Naive B cell (primary cell): Measurements from ENCODE around the gene SMARCC2. TPM values are rescaled to one million over a fixed set of nuclear protein-coding genes. Genes with fewer than 3 reads are reported as not detected.

Experiments used
- ATAC-seq, 2 donors: fragments of 150-1000 bp; cut with Tn5 transposase; 2 replicates each; pipeline ENCODE4 v1.10.0; 2021; ENCODE audit warnings: low read depth in 2 of 2, mild to moderate bottlenecking in 2 of 2, moderate library complexity in 2 of 2
- DNase-seq: peaks from one replicate; pipeline ENCODE4 v3.0.0; 2022
- H3K27ac Mint-ChIP-seq, 6 donors: one replicate each; pipeline ENCODE4 v1.8.0; 2020 to 2022; ENCODE audit warnings: mild to moderate bottlenecking in 6 of 6, mixed read lengths in 6 of 6, moderate library complexity in 5 of 6, inconsistent platforms in 2 of 6
- H3K27me3 Mint-ChIP-seq, 3 donors: one replicate each; pipeline ENCODE4 v1.8.0; 2021 to 2022; ENCODE audit warnings: mixed read lengths in 3 of 3, mild to moderate bottlenecking in 1 of 3
- H3K36me3 Mint-ChIP-seq, 2 donors: one replicate each; pipeline ENCODE4 v1.8.0; 2020 to 2022; ENCODE audit warnings: mixed read lengths in 2 of 2, inconsistent platforms in 1 of 2, mild to moderate bottlenecking in 1 of 2
- H3K4me1 Mint-ChIP-seq, 3 donors: one replicate each; pipeline ENCODE4 v1.8.0; 2020 to 2022; ENCODE audit warnings: mixed read lengths in 3 of 3, inconsistent platforms in 1 of 3, mild to moderate bottlenecking in 1 of 3, moderate library complexity in 1 of 3
- H3K4me3 Mint-ChIP-seq, 8 donors: one replicate each; pipeline ENCODE4 v1.8.0; 2020 to 2022; ENCODE audit warnings: mild to moderate bottlenecking in 8 of 8, mixed read lengths in 8 of 8, moderate library complexity in 8 of 8, inconsistent platforms in 2 of 8
- H3K9me3 Mint-ChIP-seq, 7 donors: one replicate each; pipeline ENCODE4 v1.8.0; 2020 to 2022; ENCODE audit warnings: mixed read lengths in 7 of 7, mild to moderate bottlenecking in 5 of 7, inconsistent platforms in 2 of 7, moderate library complexity in 1 of 7
- polyA plus RNA-seq, 6 donors: library from polyadenylated mRNA; unstranded; fragments of 300-500 nt; fragmentation: Illumina TruSeq; gene quantifications; one replicate each; pipeline ENCODE4 v1.2.3, GENCODE V29; 2021; ENCODE audit warnings: low read depth in 6 of 6

Gene SMARCC2
- polyA plus RNA-seq, 6 donors from 2014 or later, result 33.3 to 112 (median 64.8) TPM

DNA sequence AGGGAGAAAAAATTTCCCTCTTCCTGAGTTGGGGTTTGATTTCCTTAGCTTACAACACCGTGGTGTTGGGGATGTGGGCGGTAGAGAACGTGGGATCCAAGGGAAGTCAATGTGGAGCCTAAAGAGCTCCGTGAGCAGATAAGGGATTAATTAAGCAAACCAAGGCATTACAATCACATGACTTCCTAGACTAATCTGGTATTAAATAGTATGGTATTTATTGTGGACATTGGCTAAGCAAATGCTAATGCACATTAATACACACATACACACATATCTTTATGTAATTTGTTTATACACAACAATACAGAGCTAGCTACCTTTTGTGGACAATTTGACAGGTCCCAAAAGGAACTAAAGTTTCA, 33.2 kb upstream of the SMARCC2 start:
- Mint-ChIP-seq H3K27me3 (no peaks in the 10 kb centered on the region), H3K36me3 (no peaks in the 10 kb centered on the region), H3K9me3 (no peaks in the 10 kb centered on the region), H3K27ac (peak overlapping the region; percentile 100), H3K4me1 (peaks cover 37 to 65% (median 46%) of the 10 kb centered on the region in 3 donors), H3K4me3 (peak overlapping the region; percentile 97 to 100 (median 99))
- DNase-seq (no peak), ATAC-seq (no peak)

DNA sequence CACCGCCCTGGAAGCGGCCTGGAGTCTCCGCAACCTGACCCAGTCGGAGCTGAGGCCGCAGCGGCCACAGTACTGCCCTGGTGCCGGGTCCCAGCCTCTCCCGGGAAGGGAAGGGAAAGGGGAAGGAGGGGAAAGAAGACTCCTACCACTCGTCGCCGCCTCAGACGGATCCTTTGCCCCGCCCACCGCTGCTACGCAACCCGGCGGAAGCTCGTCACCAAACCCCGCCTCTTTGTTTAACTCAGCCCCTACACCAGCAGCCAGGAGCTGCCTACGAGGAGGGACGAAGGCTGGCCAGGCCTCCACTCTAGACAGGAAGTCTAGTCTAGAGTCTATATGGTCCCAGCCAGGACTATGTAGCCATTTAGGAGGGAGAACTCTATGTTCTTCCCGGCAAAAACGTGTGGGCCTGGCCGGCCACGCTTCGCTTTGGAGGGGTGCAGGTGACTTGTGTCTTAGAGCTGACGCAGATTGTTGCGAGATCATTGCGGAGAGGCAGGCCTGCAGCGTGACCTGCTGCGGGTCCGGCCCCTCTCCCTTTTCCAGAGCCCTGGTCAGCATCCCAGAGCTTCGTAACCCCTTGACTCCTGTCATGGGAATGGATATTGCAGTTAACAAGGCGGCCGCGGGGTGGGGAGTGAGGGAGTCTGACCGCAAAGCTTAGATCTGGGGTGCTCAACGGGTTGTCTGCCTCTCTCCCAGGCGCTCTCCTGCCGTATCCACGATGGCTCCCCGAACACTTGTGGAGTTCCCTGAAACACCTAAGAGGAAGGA, 32.7 kb upstream of the SMARCC2 start, which contains the start of gene RNF41:
Gene RNF41, minus strand, starts transcription at position 166 of the 774 bp plus-strand sequence. CDS start 7,875 bp downstream, outside the sequence.
- no peaks in the 10 kb centered on the region for H3K9me3 Mint-ChIP-seq
- peak; percentile 93 for DNase-seq
- no peaks in the 10 kb centered on the region for H3K27me3 Mint-ChIP-seq
- no peaks in the 10 kb centered on the region for H3K36me3 Mint-ChIP-seq
- H3K4me1 Mint-ChIP-seq, result peaks cover 37 to 65% (median 46%) of the 10 kb centered on the region in 3 donors
- H3K4me3 Mint-ChIP-seq, result peak within 1 kb of the TSS; percentile 97 to 100 (median 99)
- H3K27ac Mint-ChIP-seq, result peak within 1 kb of the TSS; percentile 100
- peak; percentile 73 to 78 for ATAC-seq

DNA sequence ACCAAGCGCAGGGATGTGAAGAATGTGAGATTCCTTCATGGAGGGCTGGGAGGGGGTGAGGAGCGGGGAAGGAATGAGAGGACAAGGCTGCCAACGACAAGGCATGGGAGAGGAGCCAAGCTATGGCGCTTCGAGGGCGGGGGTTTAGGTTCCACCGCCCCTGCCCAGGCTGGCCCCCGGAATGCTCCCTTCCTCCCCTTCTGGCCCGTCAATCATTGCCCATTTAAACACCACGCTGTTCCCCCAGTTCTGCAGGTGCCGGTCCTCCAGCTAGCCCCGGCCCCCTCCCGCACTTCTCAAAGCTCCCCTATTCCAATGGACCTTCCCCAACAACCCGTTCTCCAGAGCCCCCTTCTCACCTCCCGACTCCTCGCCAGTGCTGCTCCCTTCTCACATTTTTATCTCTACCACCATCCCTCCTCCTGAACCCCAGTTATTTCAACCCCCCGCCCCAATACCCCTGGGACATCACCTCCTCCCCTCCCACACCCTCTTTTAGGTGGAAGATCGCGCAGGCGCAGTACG, 32.0 kb upstream of the SMARCC2 start:
- Mint-ChIP-seq H3K27ac (peak overlapping the region; percentile 100), H3K9me3 (no peaks in the 10 kb centered on the region), H3K27me3 (no peaks in the 10 kb centered on the region), H3K36me3 (peaks cover 4 to 6% of the 10 kb centered on the region in 2 donors), H3K4me3 (peak overlapping the region; percentile 97 to 100 (median 99)), H3K4me1 (peaks cover 42 to 71% (median 52%) of the 10 kb centered on the region in 3 donors)
- no peak for DNase-seq
- peak; percentile 9 to 14 for ATAC-seq

DNA sequence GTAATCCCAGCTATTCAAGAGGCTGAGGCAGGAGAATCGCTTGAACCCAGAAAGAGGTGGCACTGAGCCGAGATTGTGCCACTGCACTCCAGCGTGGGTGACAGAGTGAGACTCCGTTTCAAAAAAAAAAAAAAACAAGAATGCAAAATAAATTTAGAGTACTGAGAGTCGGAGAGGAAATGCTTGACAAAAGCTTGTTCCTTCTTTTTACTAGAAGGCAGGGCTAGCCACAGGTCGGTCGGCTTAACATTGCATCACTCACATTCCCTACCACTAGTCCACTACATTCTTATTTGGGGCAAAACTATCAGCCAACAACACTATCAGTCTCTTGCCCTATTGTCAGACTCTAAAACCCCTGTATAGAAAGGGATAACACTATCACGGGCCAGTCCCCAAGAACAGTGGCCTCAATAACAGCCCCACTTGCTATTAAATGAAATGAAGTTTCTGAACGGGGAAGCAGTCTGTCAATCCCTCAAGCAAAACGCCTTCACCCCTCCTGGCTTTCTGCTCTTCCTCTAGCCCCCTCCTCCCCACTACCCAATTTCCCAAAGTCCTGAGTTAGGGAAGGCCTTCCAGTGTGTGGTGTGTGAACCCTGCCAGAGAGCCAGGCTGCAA, 31.4 kb upstream of the SMARCC2 start:
- peak; percentile 77 for DNase-seq
- no peaks in the 10 kb centered on the region for H3K9me3 Mint-ChIP-seq
- H3K4me3 Mint-ChIP-seq, result peak overlapping the region; percentile 97 to 100 (median 99)
- H3K27me3 Mint-ChIP-seq, result no peaks in the 10 kb centered on the region
- H3K36me3 Mint-ChIP-seq, result peaks cover 4 to 8% of the 10 kb centered on the region in 2 donors
- H3K4me1 Mint-ChIP-seq, result peaks cover 44 to 70% (median 56%) of the 10 kb centered on the region in 3 donors
- H3K27ac Mint-ChIP-seq, result peak overlapping the region; percentile 100
- ATAC-seq, result peak; percentile 49 to 52

DNA sequence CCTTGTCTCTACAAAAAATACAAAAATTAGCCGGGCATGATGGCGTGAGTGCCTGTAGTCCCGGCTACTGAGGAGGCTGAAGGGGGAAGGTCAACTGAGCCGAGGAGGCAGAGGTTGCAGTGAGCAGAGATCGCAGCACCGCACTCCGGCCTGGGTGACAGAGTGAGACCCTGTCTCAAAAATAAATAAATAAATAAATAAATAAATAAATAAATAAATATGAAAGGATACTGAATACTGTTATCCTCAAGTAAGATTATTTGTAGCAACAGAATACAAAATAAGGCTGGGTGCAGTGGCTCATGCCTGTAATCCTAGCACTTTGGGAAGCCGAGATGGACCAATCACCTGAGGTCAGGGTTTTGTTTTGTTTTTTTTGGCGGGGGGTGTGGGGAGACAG, 30.6 kb upstream of the SMARCC2 start:
- Mint-ChIP-seq H3K9me3 (no peaks in the 10 kb centered on the region), H3K27ac (peak overlapping the region in 2 of 6 donors; percentile 100), H3K36me3 (peaks cover 10 to 15% of the 10 kb centered on the region in 2 donors), H3K4me1 (peaks cover 41 to 68% (median 53%) of the 10 kb centered on the region in 3 donors), H3K27me3 (no peaks in the 10 kb centered on the region), H3K4me3 (peak overlapping the region; percentile 24 to 100 (median 68))
- no peak for ATAC-seq
- DNase-seq, result no peak

DNA sequence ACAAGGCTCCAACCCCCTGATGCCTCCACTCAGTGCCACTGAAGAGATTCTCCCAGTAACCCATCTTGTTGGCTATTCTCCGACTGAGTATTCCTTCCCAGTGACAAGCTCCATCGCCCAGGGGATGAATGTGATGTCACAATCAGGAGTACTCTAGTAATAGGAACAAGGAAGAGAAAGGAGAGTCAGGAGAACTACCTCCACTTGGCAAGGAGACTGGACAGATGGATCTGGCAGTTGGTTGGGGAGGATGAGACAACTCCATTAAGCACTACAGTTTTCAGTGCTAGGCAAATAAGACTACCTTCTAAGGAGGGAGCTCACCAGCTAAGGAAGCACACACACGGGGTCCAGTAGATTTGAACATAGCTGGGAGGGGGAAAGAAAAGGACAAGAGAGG, 27.2 kb upstream of the SMARCC2 start:
- Mint-ChIP-seq H3K9me3 (no peaks in the 10 kb centered on the region), H3K4me1 (peaks cover 20 to 49% (median 32%) of the 10 kb centered on the region in 3 donors), H3K27ac (peak overlapping the region in 5 of 6 donors; percentile 22 to 63 (median 55)), H3K4me3 (peak overlapping the region in 1 of 8 donors; percentile 10), H3K36me3 (peaks cover 16 to 21% of the 10 kb centered on the region in 2 donors), H3K27me3 (no peaks in the 10 kb centered on the region)
- no peak for ATAC-seq
- no peak for DNase-seq

DNA sequence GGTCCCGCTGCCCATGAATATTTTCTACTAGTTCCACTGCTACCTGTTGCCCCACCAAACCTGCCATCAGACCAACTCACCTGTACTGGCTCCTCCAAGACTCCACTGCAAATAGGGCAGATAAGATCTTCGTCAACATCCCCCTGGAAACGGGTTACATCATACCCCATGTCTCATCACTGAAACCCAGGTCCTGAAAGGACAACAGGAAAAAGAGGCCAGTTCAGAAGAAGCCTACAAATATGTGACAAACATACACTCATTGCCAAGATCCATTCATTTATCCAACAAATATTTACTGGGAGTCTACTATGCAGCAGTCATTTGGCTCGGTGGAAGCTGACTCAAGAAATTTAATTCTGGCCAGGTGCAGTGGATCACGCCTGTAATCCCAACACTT, 24.6 kb upstream of the SMARCC2 start:
- H3K27ac Mint-ChIP-seq, result no peak overlapping the region

DNA sequence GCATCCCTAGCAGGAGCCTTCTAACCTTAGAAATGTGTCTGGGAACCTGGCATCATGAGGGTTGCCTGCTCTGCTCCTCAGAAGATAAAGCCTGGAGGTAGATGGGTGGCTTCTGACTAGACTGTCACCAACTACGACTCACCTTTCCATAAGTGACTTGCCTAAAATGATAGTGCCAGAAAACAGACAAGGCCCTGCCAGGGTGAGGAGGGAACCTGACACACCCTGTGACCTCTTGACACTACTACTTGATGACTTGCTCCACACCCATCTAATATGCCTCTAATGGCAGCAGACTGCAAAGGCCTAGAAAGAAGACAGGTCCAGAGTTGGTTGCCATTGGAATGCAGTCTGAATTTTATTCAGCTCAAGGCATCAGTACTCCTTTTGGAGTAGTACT, 23.1 kb upstream of the SMARCC2 start:
- Mint-ChIP-seq H3K9me3 (no peaks in the 10 kb centered on the region), H3K27ac (no peak overlapping the region), H3K4me1 (peaks cover 24 to 47% (median 38%) of the 10 kb centered on the region in 3 donors), H3K27me3 (no peaks in the 10 kb centered on the region), H3K4me3 (no peak overlapping the region), H3K36me3 (peaks cover 22 to 30% of the 10 kb centered on the region in 2 donors)
- no peak for DNase-seq
- ATAC-seq, result no peak

More for the DNA sequence above, 24.6 kb upstream of the SMARCC2 start:
- Mint-ChIP-seq H3K36me3 (peaks cover 19 to 25% of the 10 kb centered on the region in 2 donors), H3K9me3 (no peaks in the 10 kb centered on the region), H3K4me3 (peak overlapping the region in 1 of 8 donors; percentile 74), H3K4me1 (peaks cover 21 to 45% (median 34%) of the 10 kb centered on the region in 3 donors), H3K27me3 (no peaks in the 10 kb centered on the region)
- ATAC-seq (no peak), DNase-seq (no peak)

DNA sequence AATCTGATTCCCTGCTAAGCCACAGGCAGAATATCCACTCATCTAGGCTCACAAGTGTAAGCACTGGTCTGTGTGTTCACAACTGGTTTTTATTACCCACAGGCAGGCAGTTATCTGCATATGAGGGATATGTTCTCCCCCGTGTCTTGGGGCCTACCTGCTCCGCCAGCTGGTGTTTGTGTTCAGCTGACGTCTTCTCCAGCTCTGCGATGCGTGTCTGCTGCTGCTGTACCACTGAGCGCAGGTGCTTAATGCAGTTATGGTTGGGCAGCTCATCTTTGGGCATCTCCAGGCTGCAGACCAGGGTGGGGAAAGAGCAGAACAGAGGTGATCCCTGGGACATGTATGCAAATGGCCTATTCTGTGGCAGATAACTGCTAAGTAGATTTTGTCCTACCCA, 18.7 kb upstream of the SMARCC2 start:
- ATAC-seq (peak; percentile 91 to 94), DNase-seq (peak; percentile 68)

DNA sequence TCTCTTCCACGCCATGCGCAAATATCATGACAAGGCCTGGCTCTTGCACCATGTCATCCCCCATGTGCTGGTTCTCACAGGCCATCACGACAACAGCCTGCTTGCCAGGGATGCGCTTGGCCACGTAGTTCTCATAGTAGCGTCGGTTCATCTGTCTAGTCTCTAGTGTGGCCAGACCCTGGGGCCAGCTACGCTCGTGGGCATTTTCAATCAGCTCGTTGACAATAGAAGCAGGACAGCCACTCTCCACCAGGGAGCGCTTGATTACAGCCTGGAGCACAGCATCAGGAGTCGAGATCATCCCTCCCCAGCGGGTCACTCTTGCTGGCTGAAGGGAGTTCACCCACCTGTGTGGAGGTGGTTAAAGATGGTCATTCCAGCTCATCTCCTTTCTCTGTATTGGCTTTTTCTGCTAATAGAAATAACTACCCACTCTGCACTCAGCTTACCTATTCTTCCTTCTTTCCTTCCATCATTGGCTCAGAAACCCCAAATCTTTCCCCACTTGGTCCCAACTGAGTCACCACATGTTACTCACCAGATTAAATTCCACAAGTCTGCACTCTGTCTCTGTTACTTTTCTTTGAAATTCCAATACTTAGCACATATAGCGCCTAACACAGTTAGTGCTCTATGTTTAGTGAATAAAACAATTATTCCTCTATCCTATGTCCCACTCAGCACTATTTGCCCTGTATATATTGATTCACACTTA, 17.3 kb upstream of the SMARCC2 start:
- Mint-ChIP-seq H3K9me3 (no peaks in the 10 kb centered on the region), H3K27ac (peak overlapping the region in 5 of 6 donors; percentile 29 to 90 (median 71)), H3K4me1 (peaks cover 23 to 38% (median 35%) of the 10 kb centered on the region in 3 donors), H3K36me3 (peaks cover 19 to 28% of the 10 kb centered on the region in 2 donors), H3K4me3 (no peak overlapping the region), H3K27me3 (no peaks in the 10 kb centered on the region)
- ATAC-seq (peak in 1 of 2 donors; percentile 20), DNase-seq (peak; percentile 35)

More for the DNA sequence above, 18.7 kb upstream of the SMARCC2 start:
- H3K9me3 Mint-ChIP-seq, result no peaks in the 10 kb centered on the region
- peak overlapping the region; percentile 43 to 93 (median 90) for H3K27ac Mint-ChIP-seq
- H3K36me3 Mint-ChIP-seq, result peaks cover 19 to 29% of the 10 kb centered on the region in 2 donors
- peaks cover 20 to 44% (median 38%) of the 10 kb centered on the region in 3 donors for H3K4me1 Mint-ChIP-seq
- H3K27me3 Mint-ChIP-seq, result no peaks in the 10 kb centered on the region
- peak overlapping the region in 3 of 8 donors; percentile 2 to 25 (median 23) for H3K4me3 Mint-ChIP-seq

DNA sequence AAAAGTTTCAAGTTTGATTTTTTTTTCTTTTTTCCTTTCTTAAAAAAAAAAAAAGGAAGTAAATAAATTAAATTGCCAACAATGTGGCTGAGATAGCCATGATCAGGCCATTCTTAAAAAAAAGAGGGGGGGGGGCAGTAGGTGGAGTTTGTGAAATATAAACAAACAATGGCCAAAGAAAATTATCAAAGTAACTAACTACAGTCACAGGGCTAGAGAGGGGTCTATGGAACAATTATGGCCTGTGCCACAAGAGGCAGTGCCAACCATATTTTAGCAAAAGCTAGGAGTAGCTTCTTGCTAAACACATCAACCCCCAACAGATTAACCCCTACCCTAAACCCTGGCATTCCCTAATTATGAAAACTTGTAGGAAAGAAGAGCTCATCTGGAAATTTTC, 16.2 kb upstream of the SMARCC2 start:
- DNase-seq (no peak), ATAC-seq (peak; percentile 18 to 29)
- Mint-ChIP-seq H3K4me3 (no peak overlapping the region), H3K27ac (peak overlapping the region; percentile 29 to 90 (median 58)), H3K4me1 (peaks cover 23 to 31% (median 29%) of the 10 kb centered on the region in 3 donors), H3K27me3 (no peaks in the 10 kb centered on the region), H3K9me3 (no peaks in the 10 kb centered on the region), H3K36me3 (peaks cover 14 to 22% of the 10 kb centered on the region in 2 donors)

DNA sequence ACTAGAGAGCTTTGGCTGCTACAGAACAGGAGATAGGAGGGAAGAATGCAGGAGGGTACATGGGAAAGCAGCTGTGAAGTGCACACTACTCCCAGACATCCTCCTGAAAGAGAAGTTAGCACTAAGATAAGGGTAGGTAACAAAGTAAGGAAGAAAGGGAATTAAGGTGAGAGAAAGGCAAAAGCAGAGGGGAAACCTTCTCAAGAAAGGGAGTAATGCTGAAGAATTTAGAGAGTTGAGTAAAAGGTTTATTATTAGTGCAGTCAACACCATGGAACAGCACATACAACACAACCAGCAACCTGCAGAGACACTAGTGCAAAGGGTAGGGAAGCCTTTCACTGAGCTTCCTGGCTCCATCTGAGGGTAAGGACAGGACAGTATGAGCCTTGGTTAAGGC, 15.0 kb upstream of the SMARCC2 start:
- Mint-ChIP-seq H3K27me3 (no peaks in the 10 kb centered on the region), H3K4me3 (no peak overlapping the region), H3K27ac (peak overlapping the region; percentile 0 to 91 (median 51)), H3K9me3 (no peaks in the 10 kb centered on the region), H3K4me1 (peaks cover 23 to 24% (median 24%) of the 10 kb centered on the region in 3 donors), H3K36me3 (peaks cover 14 to 22% of the 10 kb centered on the region in 2 donors)
- DNase-seq, result no peak
- no peak for ATAC-seq

DNA sequence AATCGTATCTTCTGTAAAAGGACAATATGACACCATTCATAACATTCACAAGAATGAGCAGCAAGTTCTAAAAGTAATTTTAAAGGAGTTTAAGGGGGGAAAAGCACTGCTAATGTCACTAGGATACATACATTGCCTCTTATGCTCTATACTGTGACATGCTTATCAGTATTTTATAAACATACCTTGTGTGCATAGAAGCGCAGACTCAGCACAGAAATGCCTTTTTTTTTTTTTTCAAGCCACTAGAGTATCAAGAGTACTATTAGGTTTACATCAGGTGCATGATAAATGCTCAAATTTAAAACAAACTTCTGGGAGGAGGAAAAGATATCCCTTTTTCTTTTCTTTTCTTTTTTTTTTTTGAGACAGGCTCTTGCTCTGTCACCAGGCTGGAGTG, 13.6 kb upstream of the SMARCC2 start:
- H3K27me3 Mint-ChIP-seq, result no peaks in the 10 kb centered on the region

More for the DNA sequence above, 13.6 kb upstream of the SMARCC2 start:
- H3K4me1 Mint-ChIP-seq, result peaks cover 19 to 30% (median 22%) of the 10 kb centered on the region in 3 donors
- ATAC-seq, result no peak
- H3K9me3 Mint-ChIP-seq, result no peaks in the 10 kb centered on the region
- peaks cover 14 to 22% of the 10 kb centered on the region in 2 donors for H3K36me3 Mint-ChIP-seq
- DNase-seq, result no peak
- peak overlapping the region in 3 of 6 donors; percentile 33 to 80 (median 37) for H3K27ac Mint-ChIP-seq
- H3K4me3 Mint-ChIP-seq, result no peak overlapping the region
